HFFc6 (cell line): Measurements from ENCODE around the gene LPAR2. TPM values are rescaled to one million over a fixed set of nuclear protein-coding genes. Genes with fewer than 3 reads are reported as not detected.

Experiments
- DNase-seq: peaks from one replicate; pipeline ENCODE4 v3.0.0-alpha.2; 2018
- H3K27ac Mint-ChIP-seq: 2 replicates; pipeline ENCODE4 v1.8.0; 2020; ENCODE audit warnings: mild to moderate bottlenecking, mixed read lengths
- H3K27me3 Mint-ChIP-seq: 2 replicates; pipeline ENCODE4 v1.8.0; 2021; ENCODE audit warnings: mild to moderate bottlenecking, moderate library complexity, mixed read lengths; ENCODE audit not compliant: insufficient read depth
- H3K36me3 Mint-ChIP-seq: 2 replicates; pipeline ENCODE4 v1.8.0; 2021; ENCODE audit warnings: low read depth, mixed read lengths
- H3K4me1 Mint-ChIP-seq: 2 replicates; pipeline ENCODE4 v1.8.0; 2020; ENCODE audit warnings: low read depth, mixed read lengths
- H3K4me3 Mint-ChIP-seq: 2 replicates; pipeline ENCODE4 v1.8.0; 2020; ENCODE audit warnings: mild to moderate bottlenecking, moderate library complexity, mixed read lengths
- H3K9me3 Mint-ChIP-seq: 2 replicates; pipeline ENCODE4 v1.8.0; 2020; ENCODE audit warnings: mild to moderate bottlenecking, mixed read lengths
- total RNA-seq, 6 experiments: library from RNA; stranded (reverse); fragmentation: NEBNext Ultra II Directional; extraction: Animal tissue kit (Norgen Biotek cat#: 25700); gene quantifications; 2 replicates in 1 of 6; 3 replicates in 5 of 6; pipeline ENCODE4 v1.2.3, GENCODE V29; 2021
- TF ChIP-seq, protein P1 (sequence below): fragments of 200-600 bp; sonication (generic); IDR thresholded peaks from 2 replicates; pipeline ENCODE4 v1.5.0; 2021; ENCODE audit warnings: antibody characterized with exemption, mild to moderate bottlenecking

The LPAR2 gene
- total RNA-seq, 6 experiments from 2014 or later, result 2.6 to 4.2 (median 3.2) TPM

- DNase-seq, result no peak
- Mint-ChIP-seq H3K9me3 (no peaks in the 10 kb centered on the region), H3K36me3 (peaks cover 21% of the 10 kb centered on the region), H3K4me1 (peaks cover 20% of the 10 kb centered on the region), H3K4me3 (peak overlapping the region; percentile 87), H3K27ac (no peak overlapping the region), H3K27me3 (no peaks in the 10 kb centered on the region; the same call in 1 of the 2 replicates)
- TF ChIP-seq, protein P1, sequence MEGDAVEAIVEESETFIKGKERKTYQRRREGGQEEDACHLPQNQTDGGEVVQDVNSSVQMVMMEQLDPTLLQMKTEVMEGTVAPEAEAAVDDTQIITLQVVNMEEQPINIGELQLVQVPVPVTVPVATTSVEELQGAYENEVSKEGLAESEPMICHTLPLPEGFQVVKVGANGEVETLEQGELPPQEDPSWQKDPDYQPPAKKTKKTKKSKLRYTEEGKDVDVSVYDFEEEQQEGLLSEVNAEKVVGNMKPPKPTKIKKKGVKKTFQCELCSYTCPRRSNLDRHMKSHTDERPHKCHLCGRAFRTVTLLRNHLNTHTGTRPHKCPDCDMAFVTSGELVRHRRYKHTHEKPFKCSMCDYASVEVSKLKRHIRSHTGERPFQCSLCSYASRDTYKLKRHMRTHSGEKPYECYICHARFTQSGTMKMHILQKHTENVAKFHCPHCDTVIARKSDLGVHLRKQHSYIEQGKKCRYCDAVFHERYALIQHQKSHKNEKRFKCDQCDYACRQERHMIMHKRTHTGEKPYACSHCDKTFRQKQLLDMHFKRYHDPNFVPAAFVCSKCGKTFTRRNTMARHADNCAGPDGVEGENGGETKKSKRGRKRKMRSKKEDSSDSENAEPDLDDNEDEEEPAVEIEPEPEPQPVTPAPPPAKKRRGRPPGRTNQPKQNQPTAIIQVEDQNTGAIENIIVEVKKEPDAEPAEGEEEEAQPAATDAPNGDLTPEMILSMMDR, result no peak
These were observed 33.7 kb upstream of the LPAR2 start for GRCh38 chr19:19661675-19662251.

DNA sequence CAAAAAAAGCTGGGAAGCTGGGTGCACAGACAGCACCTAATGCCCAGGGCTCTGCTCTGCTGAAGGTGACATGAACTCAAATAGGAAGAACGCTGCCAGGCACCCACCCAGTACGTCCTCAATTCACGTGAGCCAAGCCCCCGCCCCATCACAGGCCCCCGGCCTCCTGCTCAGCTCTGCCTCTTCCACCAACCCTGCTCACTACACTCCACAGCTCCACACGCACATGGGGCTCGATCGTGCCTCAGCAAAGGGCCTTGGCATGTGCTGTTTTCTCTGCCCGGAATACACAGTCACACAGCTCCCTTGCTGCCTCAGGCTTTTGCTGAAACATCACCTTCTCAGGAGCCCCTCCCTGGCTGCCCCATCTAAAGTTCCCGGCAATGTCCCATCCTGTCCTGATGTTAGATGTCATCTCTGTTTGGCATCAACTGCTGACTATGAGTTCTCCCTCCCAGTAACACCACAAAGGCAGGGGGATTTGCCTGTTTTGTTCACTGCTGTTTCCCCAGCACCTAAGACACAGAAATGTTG lies 33.2 kb upstream of the LPAR2 start:
- Mint-ChIP-seq H3K4me1 (peaks cover 20% of the 10 kb centered on the region), H3K27me3 (no peaks in the 10 kb centered on the region; the same call in 1 of the 2 replicates), H3K4me3 (peak overlapping the region; percentile 87), H3K9me3 (no peaks in the 10 kb centered on the region), H3K27ac (no peak overlapping the region), H3K36me3 (peaks cover 21% of the 10 kb centered on the region)
- TF ChIP-seq, protein P1, result no peak
- DNase-seq, result no peak

- no peak overlapping the region for H3K27ac Mint-ChIP-seq
- TF ChIP-seq, protein P1, result no peak
- DNase-seq, result no peak
- H3K4me1 Mint-ChIP-seq, result peaks cover 20% of the 10 kb centered on the region
- peaks cover 21% of the 10 kb centered on the region for H3K36me3 Mint-ChIP-seq
- no peaks in the 10 kb centered on the region for H3K9me3 Mint-ChIP-seq
- no peak overlapping the region for H3K4me3 Mint-ChIP-seq
- no peaks in the 10 kb centered on the region; the same call in 1 of the 2 replicates for H3K27me3 Mint-ChIP-seq
These were observed 31.7 kb upstream of the LPAR2 start for GRCh38 chr19:19659646-19660245.

DNA sequence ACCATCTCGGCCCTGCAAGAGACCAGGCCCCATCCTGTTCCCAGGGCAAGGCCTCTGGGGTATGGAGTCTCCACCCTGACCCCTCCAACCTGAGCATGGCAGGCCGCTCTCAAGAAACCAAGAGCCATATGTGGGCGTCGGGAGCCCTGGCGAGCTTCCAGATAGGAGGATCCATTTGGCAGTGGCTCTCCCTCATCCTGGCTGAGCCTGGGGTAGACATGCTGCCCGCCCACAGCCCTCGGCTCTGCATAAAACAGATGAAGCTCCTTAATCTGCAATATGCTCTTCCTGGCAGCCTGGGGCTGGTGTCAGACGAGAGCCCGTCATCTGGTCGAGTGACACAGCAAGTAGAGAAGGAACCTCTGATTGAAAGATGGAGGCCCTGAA lies 29.4 kb upstream of the LPAR2 start:
- no peak for DNase-seq
- no peak overlapping the region for H3K27ac Mint-ChIP-seq
- peaks cover 14% of the 10 kb centered on the region for H3K4me1 Mint-ChIP-seq
- H3K36me3 Mint-ChIP-seq, result peaks cover 27% of the 10 kb centered on the region
- H3K4me3 Mint-ChIP-seq, result no peak overlapping the region
- no peaks in the 10 kb centered on the region for H3K9me3 Mint-ChIP-seq
- TF ChIP-seq, protein P1, result no peak
- H3K27me3 Mint-ChIP-seq, result peaks cover 1% of the 10 kb centered on the region

DNA sequence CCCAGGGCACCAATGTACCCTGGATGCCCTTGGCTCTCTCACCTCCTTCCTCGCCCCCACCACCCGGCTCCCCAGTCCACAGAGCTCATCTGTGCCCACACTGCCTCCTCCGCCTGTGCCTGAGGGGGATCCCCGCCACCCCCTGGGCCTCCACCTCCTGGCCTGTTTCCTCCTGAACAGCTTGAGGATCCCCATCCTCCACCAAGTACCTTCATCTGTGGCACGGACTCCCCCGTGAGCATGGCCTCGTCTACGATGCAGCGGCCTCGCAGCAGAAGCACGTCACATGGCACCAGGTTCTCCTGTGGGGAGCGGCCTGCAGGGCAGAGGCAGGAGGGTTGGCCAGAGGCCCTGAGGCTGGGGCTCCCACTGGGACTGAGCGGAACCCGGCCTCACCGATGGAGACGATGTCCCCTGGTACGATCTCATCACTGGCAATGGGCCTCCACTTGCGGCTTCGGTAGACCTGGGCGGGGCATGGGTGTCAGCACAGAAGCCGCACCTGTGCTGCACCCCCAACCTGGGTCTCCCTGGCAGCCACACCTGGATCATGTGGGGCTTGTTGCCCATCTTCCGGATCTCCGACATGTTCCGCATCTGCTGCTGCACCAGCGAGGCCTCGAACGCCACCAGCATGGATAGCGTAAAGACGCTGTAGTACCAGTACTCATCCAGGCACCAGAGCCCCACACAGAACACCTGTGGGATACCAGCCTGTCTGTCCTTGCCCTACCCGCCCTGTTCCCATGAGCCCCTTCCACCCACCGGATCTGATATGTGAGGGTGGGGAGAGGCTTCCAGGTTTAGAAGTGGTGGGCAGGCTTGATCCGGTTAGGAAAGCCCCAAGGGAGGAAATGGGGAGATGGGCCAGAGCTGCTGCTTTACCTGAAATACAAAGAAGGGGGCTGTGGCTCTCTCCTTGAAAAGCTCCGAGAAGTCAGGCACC lies 28.7 kb upstream of the LPAR2 start:
- no peak for DNase-seq
- TF ChIP-seq, protein P1, result no peak
- Mint-ChIP-seq H3K27me3 (peaks cover 1% of the 10 kb centered on the region), H3K4me1 (peaks cover 8% of the 10 kb centered on the region), H3K36me3 (peaks cover 31% of the 10 kb centered on the region; the same call in 1 of the 2 replicates), H3K27ac (no peak overlapping the region), H3K9me3 (no peaks in the 10 kb centered on the region), H3K4me3 (no peak overlapping the region)
